Natural killer cell (primary cell): ENCODE measurements around the gene SPA17. TPM values are rescaled to one million over a fixed set of nuclear protein-coding genes. Genes with fewer than 3 reads are reported as not detected.

Experiments
- ATAC-seq, 3 donors: fragments of 150-1000 bp in 2 of 3; fragments of 200-7000 bp in 1 of 3; cut with Tn5 transposase; 1 replicate in 1 of 3; 2 replicates in 2 of 3; pipeline ENCODE4 v1.10.0; 2021; ENCODE audit warnings: mild to moderate bottlenecking in 2 of 3, moderate library complexity in 2 of 3
- DNase-seq, 2 donors: peaks; one replicate each; pipeline versions ENCODE4 v3.0.0 to v3.0.0-alpha.2; 2013 to 2021; ENCODE audit warnings: mixed read lengths in 1 of 2
- H3K27ac ChIP-seq: one replicate; pipeline ENCODE4 v1.5.1; 2013; ENCODE audit warnings: mild to moderate bottlenecking, low read length
- H3K27me3 ChIP-seq: one replicate; pipeline ENCODE4 v1.6.1; 2013; ENCODE audit warnings: low read length; ENCODE audit not compliant: control insufficient read depth, insufficient read depth
- H3K36me3 ChIP-seq: one replicate; pipeline ENCODE4 v1.6.1; 2013; ENCODE audit warnings: low read length; ENCODE audit not compliant: control insufficient read depth, insufficient read depth
- H3K4me1 ChIP-seq: one replicate; pipeline ENCODE4 v1.6.1; 2013; ENCODE audit warnings: low read length; ENCODE audit not compliant: control insufficient read depth, insufficient read depth
- H3K4me3 ChIP-seq: one replicate; pipeline ENCODE4 v1.5.1; 2013; ENCODE audit warnings: low read length
- H3K9me3 ChIP-seq: one replicate; pipeline ENCODE4 v1.6.1; 2013; ENCODE audit warnings: low read length; ENCODE audit not compliant: control insufficient read depth, insufficient read depth
- H3K27ac Mint-ChIP-seq, 2 donors: one replicate each; pipeline ENCODE4 v1.8.0; 2022; ENCODE audit warnings: mild to moderate bottlenecking in 2 of 2, mixed read lengths in 2 of 2, moderate library complexity in 1 of 2
- H3K27me3 Mint-ChIP-seq, 2 donors: one replicate each; pipeline ENCODE4 v1.8.0; 2022; ENCODE audit warnings: low read depth in 2 of 2, mixed read lengths in 2 of 2
- H3K36me3 Mint-ChIP-seq: one replicate; pipeline ENCODE4 v1.8.0; 2022; ENCODE audit warnings: mixed read lengths
- H3K4me1 Mint-ChIP-seq, 2 donors: one replicate each; pipeline ENCODE4 v1.8.0; 2022; ENCODE audit warnings: mixed read lengths in 2 of 2
- H3K4me3 Mint-ChIP-seq: one replicate; pipeline ENCODE4 v1.8.0; 2022; ENCODE audit warnings: mild to moderate bottlenecking, moderate library complexity, mixed read lengths
- H3K9me3 Mint-ChIP-seq, 2 donors: one replicate each; pipeline ENCODE4 v1.8.0; 2022; ENCODE audit warnings: mixed read lengths in 2 of 2
- CTCF ChIP-seq: fragments of 200-600 bp; IDR thresholded peaks from one replicate; pipeline ENCODE4 v1.8.0; 2022; ENCODE audit warnings: antibody characterized with exemption
- WGBS: methylation state at CpG from one replicate; pipeline ENCODE4 v1.1.7; 2013; ENCODE audit warnings: missing lambda C conversion rate; ENCODE audit not compliant: insufficient coverage; 5-methylcytosine and 5-hydroxymethylcytosine counted together
- intact Hi-C: fragments of 100-400 bp; cut with micrococcal nuclease; formaldehyde crosslinking; loops from one replicate; pipeline ENCODE4 v1.14.2; 2022
- total RNA-seq, 4 donors: library from RNA; stranded (reverse); fragments of 120-200 nt in 1 of 4; gene quantifications; one replicate each; pipeline versions ENCODE4 v1.2.3 to v1.2.4, GENCODE V29; 2013 to 2022

Gene SPA17
- total RNA-seq, 3 donors from 2014 or later (not counting 1 experiment from before 2014, with no cell fraction given): 0.35 to 0.45 (median 0.35) TPM

- Mint-ChIP-seq H3K27me3 (peaks cover 38 to 61% of the 10 kb centered on the region in 2 donors), H3K27ac (no peak overlapping the region), H3K9me3 (no peaks in the 10 kb centered on the region), H3K4me1 (peaks cover 2% of the 10 kb centered on the region in 2 donors), H3K36me3 (no peaks in the 10 kb centered on the region), H3K4me3 (no peak overlapping the region)
- Histone ChIP-seq H3K27me3 (peaks cover 23% of the 10 kb centered on the region), H3K9me3 (no peaks in the 10 kb centered on the region), H3K36me3 (no peaks in the 10 kb centered on the region), H3K4me1 (peaks cover under 1% of the 10 kb centered on the region), H3K4me3 (no peak overlapping the region), H3K27ac (no peak overlapping the region)
- DNase-seq (no peak), ATAC-seq (no peak)
- no peak for TF ChIP-seq CTCF
- 100% methylated on average over 1 of the region's 3 CpGs for WGBS
- intact Hi-C loops: no loop called here
Observed at GRCh38 chr11:124712392-124712791, 38.7 kb downstream of the SPA17 start.

GRCh38 chr11:124716591-124716990 is 42.9 kb downstream of the SPA17 start:
- Mint-ChIP-seq H3K9me3 (no peaks in the 10 kb centered on the region), H3K27ac (no peak overlapping the region), H3K36me3 (no peaks in the 10 kb centered on the region), H3K4me3 (no peak overlapping the region), H3K27me3 (peaks cover 66 to 81% of the 10 kb centered on the region in 2 donors), H3K4me1 (peaks cover 9 to 13% of the 10 kb centered on the region in 2 donors)
- intact Hi-C loops: no loop called here
- no peak for ATAC-seq
- no peak overlapping the region for H3K27ac ChIP-seq
- peaks cover 12% of the 10 kb centered on the region for H3K4me1 ChIP-seq
- no peak for TF ChIP-seq CTCF
- peaks cover 35% of the 10 kb centered on the region for H3K27me3 ChIP-seq
- no peaks in the 10 kb centered on the region for H3K9me3 ChIP-seq
- no peaks in the 10 kb centered on the region for H3K36me3 ChIP-seq
- 14% methylated on average over 1 of the region's 3 CpGs for WGBS
- H3K4me3 ChIP-seq: no peak overlapping the region
- DNase-seq: no peak

GRCh38 chr11:124717421-124717785 is 43.7 kb downstream of the SPA17 start:
- DNase-seq (no peak), ATAC-seq (no peak)
- Histone ChIP-seq H3K9me3 (no peaks in the 10 kb centered on the region), H3K4me1 (peaks cover 12% of the 10 kb centered on the region), H3K36me3 (no peaks in the 10 kb centered on the region), H3K4me3 (no peak overlapping the region), H3K27ac (no peak overlapping the region), H3K27me3 (peaks cover 35% of the 10 kb centered on the region)
- TF ChIP-seq CTCF: no peak
- Mint-ChIP-seq H3K9me3 (no peaks in the 10 kb centered on the region), H3K36me3 (no peaks in the 10 kb centered on the region), H3K4me1 (peaks cover 9 to 13% of the 10 kb centered on the region in 2 donors), H3K27me3 (peaks cover 69 to 81% of the 10 kb centered on the region in 2 donors), H3K4me3 (peak overlapping the region; percentile 73), H3K27ac (no peak overlapping the region)
- WGBS: 40% methylated on average over 5 of the region's 7 CpGs
- intact Hi-C loops: no loop called here
